Activated CD4-positive, alpha-beta T cell treated with anti-CD3 and anti-CD28 coated beads, Interleukin-2, amount 10 ng/mL, durations not matched to agents 24 days and 14 days (primary cell): ENCODE measurements around the gene RBFOX2. TPM values are rescaled to one million over a fixed set of nuclear protein-coding genes. Genes with fewer than 3 reads are reported as not detected.

Experiments used
- DNase-seq: peaks from one replicate; pipeline ENCODE4 v3.0.0; 2022
- H3K27ac Mint-ChIP-seq: one replicate; pipeline ENCODE4 v1.8.0; 2022; ENCODE audit warnings: mild to moderate bottlenecking, mixed read lengths
- H3K27me3 Mint-ChIP-seq: one replicate; pipeline ENCODE4 v1.8.0; 2022; ENCODE audit warnings: mixed read lengths
- H3K36me3 Mint-ChIP-seq: one replicate; pipeline ENCODE4 v1.8.0; 2022; ENCODE audit warnings: low read depth, mild to moderate bottlenecking, mixed read lengths
- H3K4me1 Mint-ChIP-seq: one replicate; pipeline ENCODE4 v1.8.0; 2021; ENCODE audit warnings: mixed read lengths
- H3K4me3 Mint-ChIP-seq: one replicate; pipeline ENCODE4 v1.8.0; 2022; ENCODE audit warnings: mild to moderate bottlenecking, moderate library complexity, mixed read lengths
- H3K9me3 Mint-ChIP-seq: one replicate; pipeline ENCODE4 v1.8.0; 2021; ENCODE audit warnings: mixed read lengths
- intact Hi-C: fragments of 100-400 bp; cut with micrococcal nuclease; formaldehyde crosslinking; loops from one replicate; pipeline ENCODE4 v1.15.1; 2023
- total RNA-seq: library from RNA; stranded (reverse); gene quantifications from 2 replicates; pipeline ENCODE4 v1.2.3, GENCODE V29; 2022

Gene RBFOX2
- total RNA-seq, 1 donor from 2014 or later, result 3.9 TPM

DNA sequence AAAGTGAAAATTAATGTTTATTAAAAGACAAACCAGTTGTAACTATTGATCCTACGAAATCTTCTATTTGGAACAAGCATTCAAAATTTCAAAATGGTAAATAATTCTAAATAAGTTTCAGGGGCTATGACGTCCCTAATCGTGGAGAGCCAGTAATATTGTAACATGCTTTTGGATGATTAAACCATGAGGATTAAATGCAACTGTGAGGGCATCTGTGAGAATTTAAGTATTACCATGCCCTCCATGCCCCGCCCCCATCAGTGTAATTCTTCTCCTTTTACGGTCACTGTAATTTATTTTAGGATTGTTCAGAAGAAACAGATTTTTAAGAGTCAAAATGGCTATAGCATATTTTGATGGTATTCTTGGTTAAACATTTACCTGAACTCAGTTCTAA is 177.8 kb downstream of the RBFOX2 start:
- Mint-ChIP-seq H3K27ac (no peak overlapping the region), H3K4me3 (no peak overlapping the region), H3K9me3 (no peaks in the 10 kb centered on the region), H3K36me3 (no peaks in the 10 kb centered on the region), H3K4me1 (no peaks in the 10 kb centered on the region), H3K27me3 (peaks cover 3% of the 10 kb centered on the region)
- DNase-seq, result no peak
- intact Hi-C loops, result no loop called here

DNA sequence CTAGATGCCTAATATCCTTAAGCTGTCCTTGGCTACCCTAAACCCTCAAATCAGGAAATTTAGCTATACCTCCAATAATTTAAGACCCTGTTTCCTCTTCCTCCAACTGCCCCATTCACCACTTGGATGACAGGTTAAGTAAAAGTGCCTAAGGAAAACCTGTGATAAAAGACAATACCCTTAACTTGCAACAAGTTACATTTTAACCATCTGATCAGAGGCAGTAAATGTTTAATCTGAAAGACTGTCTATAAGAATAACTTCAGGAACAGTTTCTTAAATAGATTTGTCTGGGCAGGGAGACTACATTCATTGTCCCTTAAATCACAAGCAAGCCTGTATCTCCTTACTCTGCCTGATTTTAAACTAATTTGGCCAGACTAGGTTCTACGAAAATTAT is 181.8 kb downstream of the RBFOX2 start:
- intact Hi-C loops, result loop anchor here (10.0 kb wide), 1 partner anchor 222 kb away; no protein-coding TSS in a partner anchor

DNA sequence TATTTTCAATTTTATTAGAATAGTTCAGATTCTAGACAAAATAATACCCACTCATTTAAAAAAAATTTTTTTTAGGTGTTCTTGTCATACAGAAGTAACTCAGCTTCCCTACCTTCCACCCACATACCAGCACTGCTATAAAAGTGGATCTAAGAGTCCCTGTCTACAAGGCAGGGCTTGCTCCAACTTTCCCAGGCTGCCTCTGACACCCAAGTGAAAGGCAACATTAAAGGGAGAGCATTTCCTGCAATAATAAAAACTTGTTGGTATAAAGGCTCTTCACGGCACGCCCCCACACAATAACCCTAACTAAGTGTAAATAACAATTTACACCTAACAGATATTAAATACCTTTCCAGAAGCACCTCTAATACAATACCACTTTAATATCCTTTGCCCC is 183.7 kb downstream of the RBFOX2 start:
- DNase-seq, result no peak
- H3K27me3 Mint-ChIP-seq, result peaks cover 22% of the 10 kb centered on the region
- no peak overlapping the region for H3K4me3 Mint-ChIP-seq
- H3K36me3 Mint-ChIP-seq, result no peaks in the 10 kb centered on the region
- no peak overlapping the region for H3K27ac Mint-ChIP-seq
- intact Hi-C loops, result loop anchor here (10.0 kb wide), 1 partner anchor 220 kb away; no protein-coding TSS in a partner anchor
- peaks cover 2% of the 10 kb centered on the region for H3K4me1 Mint-ChIP-seq
- no peaks in the 10 kb centered on the region for H3K9me3 Mint-ChIP-seq

More for the DNA sequence above, 181.8 kb downstream of the RBFOX2 start:
- Mint-ChIP-seq H3K9me3 (no peaks in the 10 kb centered on the region), H3K4me1 (no peaks in the 10 kb centered on the region), H3K27me3 (peaks cover 16% of the 10 kb centered on the region), H3K4me3 (no peak overlapping the region), H3K36me3 (no peaks in the 10 kb centered on the region), H3K27ac (no peak overlapping the region)
- no peak for DNase-seq

DNA sequence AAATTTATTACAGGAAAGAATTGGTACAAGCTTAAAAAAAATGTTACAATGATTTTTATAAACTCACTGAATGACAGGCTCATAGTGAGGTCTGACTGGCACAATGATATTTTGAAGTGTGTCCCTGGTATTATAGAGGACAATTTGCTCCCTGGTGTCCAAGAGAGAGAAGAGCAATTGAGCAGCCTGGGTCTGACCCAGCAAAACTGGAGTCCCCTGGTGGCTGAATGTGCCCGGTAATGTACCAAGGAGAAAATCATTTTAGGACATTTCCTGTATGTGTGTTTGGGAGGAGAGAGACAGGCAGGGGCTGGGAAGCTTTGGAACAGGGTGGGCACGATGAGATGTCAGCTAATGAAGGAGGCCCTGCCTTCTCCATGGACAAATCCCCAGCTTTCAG is 185.7 kb downstream of the RBFOX2 start:
- H3K27me3 Mint-ChIP-seq, result peaks cover 33% of the 10 kb centered on the region
- H3K4me3 Mint-ChIP-seq, result no peak overlapping the region
- no peaks in the 10 kb centered on the region for H3K9me3 Mint-ChIP-seq
- DNase-seq, result no peak
- no peak overlapping the region for H3K27ac Mint-ChIP-seq
- H3K36me3 Mint-ChIP-seq, result no peaks in the 10 kb centered on the region
- peaks cover 2% of the 10 kb centered on the region for H3K4me1 Mint-ChIP-seq
- intact Hi-C loops, result loop anchor here (10.0 kb wide), 1 partner anchor 218 kb away; no protein-coding TSS in a partner anchor

DNA sequence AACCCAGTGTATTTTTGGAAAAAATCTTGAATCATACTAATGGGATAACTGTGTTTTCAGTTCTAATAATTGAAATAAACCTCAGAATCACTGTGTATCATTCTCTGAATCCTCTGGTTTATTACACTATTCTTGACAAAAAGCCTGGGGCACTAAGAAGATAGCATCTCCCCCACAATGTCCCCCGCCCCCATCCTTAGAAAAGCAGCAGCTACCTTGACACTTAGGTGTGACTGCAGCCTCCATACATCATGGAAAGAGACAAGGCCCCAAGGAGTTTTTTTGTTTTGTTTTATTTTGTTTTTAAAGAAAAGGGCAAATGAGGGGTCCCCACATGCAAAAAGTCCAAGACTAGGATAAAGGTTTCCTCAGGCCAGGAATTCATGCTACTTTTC is 186.1 kb downstream of the RBFOX2 start:
- H3K9me3 Mint-ChIP-seq, result no peaks in the 10 kb centered on the region
- no peak overlapping the region for H3K27ac Mint-ChIP-seq
- no peak for DNase-seq
- no peaks in the 10 kb centered on the region for H3K36me3 Mint-ChIP-seq
- H3K27me3 Mint-ChIP-seq, result peaks cover 33% of the 10 kb centered on the region
- H3K4me1 Mint-ChIP-seq, result peaks cover 2% of the 10 kb centered on the region
- intact Hi-C loops, result loop anchor here (10.0 kb wide), 1 partner anchor 218 kb away; no protein-coding TSS in a partner anchor
- no peak overlapping the region for H3K4me3 Mint-ChIP-seq

DNA sequence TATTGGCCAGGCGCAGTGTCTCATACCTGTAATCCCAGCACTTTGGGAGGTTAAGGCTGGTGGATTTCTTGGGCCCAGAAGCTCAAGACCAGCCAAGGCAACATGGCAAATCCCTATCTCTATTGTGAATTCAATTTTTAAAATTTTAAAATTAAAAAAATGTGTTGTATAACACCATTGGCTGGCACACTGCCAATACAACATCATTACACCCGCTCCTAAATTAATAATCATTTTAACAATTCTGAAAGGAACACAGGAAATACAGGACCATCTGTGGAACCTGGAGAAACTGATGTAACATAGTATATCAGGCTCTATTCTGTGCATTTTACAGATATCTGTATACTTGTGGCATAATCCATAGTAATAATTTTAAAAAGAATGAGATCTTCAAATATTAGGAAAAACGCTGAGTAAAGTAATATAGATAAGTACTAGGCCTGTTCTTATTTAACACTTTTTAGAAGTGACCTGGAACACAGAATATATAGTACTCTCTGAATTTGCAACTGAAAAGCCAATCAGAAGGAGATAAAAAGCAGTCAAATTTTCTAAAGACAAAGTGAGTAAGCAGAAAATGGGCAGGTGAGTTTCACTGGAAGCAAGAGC is 186.6 kb downstream of the RBFOX2 start:
- Mint-ChIP-seq H3K4me1 (peaks cover 2% of the 10 kb centered on the region), H3K9me3 (no peaks in the 10 kb centered on the region), H3K4me3 (no peak overlapping the region), H3K36me3 (no peaks in the 10 kb centered on the region), H3K27ac (no peak overlapping the region), H3K27me3 (peaks cover 33% of the 10 kb centered on the region)
- DNase-seq, result no peak
- intact Hi-C loops, result loop anchor here (10.0 kb wide), 1 partner anchor 217 kb away; no protein-coding TSS in a partner anchor

DNA sequence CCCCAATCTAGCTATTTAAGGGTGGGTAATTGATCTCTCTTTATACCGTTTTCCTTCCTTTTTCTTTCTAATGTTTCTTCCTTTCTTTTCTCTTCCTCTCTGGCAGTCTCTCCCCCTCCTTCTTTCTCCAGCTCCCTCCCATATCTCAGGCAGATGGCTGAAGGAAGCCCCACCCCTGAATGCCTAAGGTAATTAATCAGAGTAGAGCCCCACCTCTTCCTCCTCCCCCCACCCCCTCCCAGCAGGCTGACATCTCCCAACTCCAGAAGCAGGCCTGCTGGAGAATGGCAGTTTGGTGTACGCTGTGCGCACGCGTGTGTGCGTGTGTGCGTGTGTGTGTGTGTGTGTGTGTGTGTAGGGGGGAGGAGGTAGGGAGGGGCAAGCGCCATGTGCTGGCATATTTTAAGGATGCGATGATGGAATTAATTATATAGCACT is 188.3 kb downstream of the RBFOX2 start:
- Mint-ChIP-seq H3K27ac (no peak overlapping the region), H3K27me3 (peaks cover 30% of the 10 kb centered on the region), H3K4me1 (peaks cover 12% of the 10 kb centered on the region), H3K36me3 (no peaks in the 10 kb centered on the region), H3K9me3 (no peaks in the 10 kb centered on the region), H3K4me3 (no peak overlapping the region)
- intact Hi-C loops, result loop anchor here (10.0 kb wide), 1 partner anchor 216 kb away; no protein-coding TSS in a partner anchor
- DNase-seq, result no peak

DNA sequence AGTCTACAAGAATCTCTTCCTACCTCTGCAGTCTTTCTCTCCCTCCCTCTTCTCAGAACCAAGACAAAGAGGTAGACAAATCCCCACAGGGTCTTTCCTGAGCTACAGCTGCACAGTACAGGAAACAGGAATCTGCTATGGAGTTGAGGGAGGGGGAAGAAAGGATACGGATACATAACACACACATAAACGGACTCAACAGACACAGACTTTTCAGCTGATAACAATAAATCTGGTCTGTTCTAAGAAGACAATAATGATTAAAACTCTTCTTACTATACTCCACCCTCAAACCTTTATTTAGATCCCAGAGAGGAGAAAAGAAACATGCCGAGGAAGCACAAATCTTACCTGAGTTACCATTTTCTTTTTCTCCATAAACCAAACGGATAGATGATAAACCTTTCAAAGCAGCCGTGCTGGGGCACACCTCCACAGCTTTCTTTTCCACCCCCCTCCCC is 188.8 kb downstream of the RBFOX2 start:
- DNase-seq, result no peak
- Mint-ChIP-seq H3K36me3 (no peaks in the 10 kb centered on the region), H3K27ac (no peak overlapping the region), H3K4me3 (no peak overlapping the region), H3K27me3 (peaks cover 28% of the 10 kb centered on the region), H3K4me1 (peaks cover 12% of the 10 kb centered on the region), H3K9me3 (no peaks in the 10 kb centered on the region)
- intact Hi-C loops, result loop anchor here (10.0 kb wide), 1 partner anchor 215 kb away; no protein-coding TSS in a partner anchor

DNA sequence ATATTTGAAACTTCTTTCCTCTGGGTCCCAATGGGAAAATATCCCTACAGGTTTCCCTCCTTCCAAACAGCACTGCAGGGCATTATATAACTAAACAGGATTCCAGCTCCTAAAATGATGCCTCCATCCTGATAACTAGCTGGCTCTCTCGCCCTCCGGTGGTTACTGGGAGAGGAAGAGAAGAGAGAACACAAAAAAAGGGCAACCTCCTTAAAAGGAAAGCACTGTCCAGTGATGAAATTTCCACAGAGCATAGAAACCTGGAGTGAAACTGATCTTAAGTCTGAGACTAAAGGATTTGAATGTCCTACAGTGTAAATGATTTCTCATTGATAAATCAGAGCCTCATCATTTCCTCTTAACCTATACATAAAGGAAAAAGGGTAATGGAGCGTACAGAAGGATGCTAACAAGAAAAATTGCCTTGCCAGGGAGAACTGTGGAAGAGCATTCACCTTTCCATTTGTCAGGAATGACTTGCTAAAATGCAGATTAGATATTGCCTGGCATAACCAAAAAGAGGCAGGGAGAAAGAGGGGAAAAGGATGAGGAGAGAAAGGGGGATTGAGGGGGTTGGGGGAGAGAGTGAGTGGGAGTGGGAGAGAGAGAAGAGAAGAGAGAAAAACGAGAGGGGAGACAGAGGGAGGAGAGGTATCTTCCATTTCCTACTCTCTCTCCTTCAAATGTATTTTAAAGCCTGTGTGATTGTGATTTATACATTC is 189.6 kb downstream of the RBFOX2 start:
- intact Hi-C loops, result no loop called here
- H3K36me3 Mint-ChIP-seq, result no peaks in the 10 kb centered on the region
- H3K4me1 Mint-ChIP-seq, result peaks cover 12% of the 10 kb centered on the region
- DNase-seq, result no peak
- H3K9me3 Mint-ChIP-seq, result no peaks in the 10 kb centered on the region
- no peak overlapping the region for H3K27ac Mint-ChIP-seq
- H3K27me3 Mint-ChIP-seq, result peaks cover 33% of the 10 kb centered on the region
- H3K4me3 Mint-ChIP-seq, result no peak overlapping the region

DNA sequence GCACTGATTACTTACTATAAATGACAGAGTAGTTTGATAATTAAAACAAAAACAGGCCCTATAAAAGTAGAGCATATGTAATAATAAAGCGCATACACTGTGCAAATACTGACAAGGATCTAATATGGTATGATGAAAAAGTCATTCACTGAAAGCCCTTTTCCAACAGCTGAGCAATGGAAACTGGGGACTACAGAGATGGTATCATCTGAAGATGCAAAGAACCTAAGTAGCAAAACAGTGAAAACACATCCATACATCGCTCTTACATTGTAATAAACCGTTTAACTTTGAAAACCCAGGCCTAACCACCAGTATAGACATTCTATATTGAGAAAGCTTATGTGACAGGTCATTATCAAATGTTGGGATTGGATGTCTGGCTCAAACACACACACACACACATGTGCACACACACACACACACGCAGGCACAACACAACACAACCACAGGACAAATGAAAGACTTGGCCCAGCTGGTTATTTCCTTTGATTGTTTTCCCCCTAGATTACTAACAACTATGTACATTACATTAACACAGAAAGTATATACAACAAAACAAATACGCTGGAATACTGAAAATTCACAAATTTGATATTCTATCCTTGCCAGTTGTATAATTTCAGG is 191.4 kb downstream of the RBFOX2 start:
- Mint-ChIP-seq H3K27me3 (peaks cover 27% of the 10 kb centered on the region), H3K27ac (no peak overlapping the region), H3K9me3 (no peaks in the 10 kb centered on the region), H3K4me1 (peaks cover 12% of the 10 kb centered on the region), H3K4me3 (no peak overlapping the region), H3K36me3 (no peaks in the 10 kb centered on the region)
- no peak for DNase-seq
- intact Hi-C loops, result no loop called here

DNA sequence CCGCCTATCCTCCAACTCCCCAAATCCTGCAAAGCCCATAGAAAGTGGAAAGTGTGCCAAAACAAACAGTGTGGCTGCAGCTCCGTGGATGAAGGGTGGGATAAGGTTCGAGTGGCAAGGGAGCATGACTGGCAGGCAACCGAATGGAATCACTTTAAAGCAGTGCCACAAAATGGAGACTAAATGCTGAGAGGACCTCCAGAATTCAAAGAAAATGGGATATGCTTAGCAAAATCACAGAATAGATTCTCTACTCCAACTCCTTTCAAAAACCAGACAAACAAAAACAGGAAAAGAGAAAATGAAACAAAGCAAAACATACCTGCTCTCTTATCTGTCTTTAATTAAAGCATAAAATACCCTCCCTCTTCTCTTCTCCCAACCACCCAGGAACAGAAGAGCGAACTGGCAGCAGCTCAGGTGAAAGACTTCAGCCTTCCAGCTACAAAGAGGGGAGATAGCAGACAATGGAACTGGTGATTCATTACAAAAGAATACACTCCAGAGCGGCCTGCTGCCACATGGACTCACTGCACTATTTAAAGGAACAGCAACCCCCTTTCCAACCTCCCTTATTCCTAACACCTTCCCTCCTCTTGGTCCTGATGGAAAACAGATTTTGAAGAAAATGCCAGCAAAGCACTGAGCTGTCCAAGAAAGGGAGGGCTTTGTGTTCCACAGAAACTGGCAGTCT is 192.5 kb downstream of the RBFOX2 start:
- H3K4me1 Mint-ChIP-seq, result peaks cover 12% of the 10 kb centered on the region
- DNase-seq, result no peak
- H3K27me3 Mint-ChIP-seq, result peaks cover 26% of the 10 kb centered on the region
- H3K9me3 Mint-ChIP-seq, result no peaks in the 10 kb centered on the region
- intact Hi-C loops, result no loop called here
- no peak overlapping the region for H3K27ac Mint-ChIP-seq
- H3K36me3 Mint-ChIP-seq, result no peaks in the 10 kb centered on the region
- peak overlapping the region; percentile 21 for H3K4me3 Mint-ChIP-seq

DNA sequence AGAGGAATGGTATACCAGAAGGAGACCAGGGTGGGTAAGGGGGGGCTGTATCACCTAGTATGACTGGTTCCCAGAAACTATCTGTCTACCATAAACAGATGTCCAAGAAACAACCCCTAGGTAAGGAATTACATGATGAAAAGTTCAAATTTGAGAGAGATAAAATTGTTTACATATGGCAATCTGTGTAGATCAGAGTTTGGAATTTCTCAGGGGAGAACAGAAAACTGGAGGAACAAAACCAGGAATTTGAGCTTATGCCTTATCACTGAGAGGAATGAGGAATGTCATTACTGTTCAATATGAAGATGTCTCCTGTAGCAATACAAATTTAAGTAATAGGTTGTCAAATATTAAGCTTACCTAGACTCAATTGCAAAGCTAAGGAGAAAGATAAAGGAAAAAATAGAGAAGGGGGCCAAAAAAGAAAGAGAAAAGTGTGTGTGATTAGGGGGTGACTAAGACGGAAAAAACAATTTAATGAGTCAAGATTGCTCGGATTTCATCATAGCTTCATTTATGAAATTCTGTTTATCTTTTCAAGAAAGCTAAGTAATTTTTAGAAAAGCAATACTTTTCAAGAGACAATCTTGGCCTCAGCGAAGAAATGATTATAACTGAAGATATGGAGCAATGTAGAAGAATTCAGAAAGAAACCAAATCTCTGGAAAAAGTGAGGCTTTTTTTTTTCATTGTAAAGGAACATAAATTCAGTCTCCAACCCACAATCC is 193.2 kb downstream of the RBFOX2 start:
- no peak overlapping the region for H3K27ac Mint-ChIP-seq
- peaks cover 12% of the 10 kb centered on the region for H3K4me1 Mint-ChIP-seq
- H3K36me3 Mint-ChIP-seq, result no peaks in the 10 kb centered on the region
- H3K9me3 Mint-ChIP-seq, result no peaks in the 10 kb centered on the region
- no peak overlapping the region for H3K4me3 Mint-ChIP-seq
- intact Hi-C loops, result no loop called here
- DNase-seq, result no peak
- H3K27me3 Mint-ChIP-seq, result peaks cover 26% of the 10 kb centered on the region

DNA sequence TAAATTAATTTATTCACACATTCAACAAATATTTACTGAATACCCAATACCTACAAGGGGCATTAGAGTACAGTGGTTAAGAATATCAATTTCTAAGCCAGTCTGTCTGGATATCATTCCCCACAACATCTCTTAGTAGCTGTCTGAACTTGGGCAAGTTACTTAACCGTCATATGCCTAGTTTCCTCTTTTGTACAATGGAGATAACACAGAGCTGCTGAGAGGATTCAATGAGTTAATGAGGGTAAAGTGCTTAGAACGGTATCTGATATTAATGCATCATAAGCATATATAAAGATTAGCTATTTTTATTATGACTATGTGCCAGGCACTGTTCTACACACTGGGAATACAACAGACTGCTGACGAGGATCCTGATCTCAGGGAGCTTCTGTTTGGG is 194.6 kb downstream of the RBFOX2 start:
- Mint-ChIP-seq H3K27ac (no peak overlapping the region), H3K27me3 (peaks cover 16% of the 10 kb centered on the region), H3K4me3 (no peak overlapping the region), H3K9me3 (no peaks in the 10 kb centered on the region), H3K36me3 (no peaks in the 10 kb centered on the region), H3K4me1 (peaks cover 10% of the 10 kb centered on the region)
- DNase-seq, result no peak
- intact Hi-C loops, result no loop called here
